NCI-H1092 treated with DMSO at 0.1 percent for 48 hours (cell line): ENCODE measurements around the gene GIMAP1.
A peak's percentile ranks its signal among the peaks of the same experiment; 100 is the strongest.

Experiments
- DNase-seq: peaks from one replicate; lab custom pipeline; 2025; lab: John Stamatoyannopoulos, UW

The GIMAP1 gene

DNA sequence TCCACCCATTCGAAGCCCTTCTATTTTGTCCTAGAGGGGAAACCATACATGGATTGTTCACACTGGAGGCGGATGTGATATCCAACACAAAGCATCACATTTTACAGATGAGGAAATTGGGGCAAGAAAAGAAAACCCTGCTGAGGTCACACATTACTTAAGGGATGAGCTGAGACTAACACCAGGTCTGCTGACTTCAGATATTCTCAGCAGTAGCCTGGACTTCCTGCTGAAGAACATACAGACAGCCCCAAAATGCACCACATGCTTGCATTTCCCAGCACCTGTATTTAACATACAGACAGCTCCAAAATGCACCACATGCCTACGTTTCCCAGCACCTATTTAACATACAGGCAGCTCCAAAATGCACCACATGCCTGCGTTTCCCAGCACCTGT is 32.0 kb downstream of the GIMAP1 start:
- DNase-seq = no peak

DNA sequence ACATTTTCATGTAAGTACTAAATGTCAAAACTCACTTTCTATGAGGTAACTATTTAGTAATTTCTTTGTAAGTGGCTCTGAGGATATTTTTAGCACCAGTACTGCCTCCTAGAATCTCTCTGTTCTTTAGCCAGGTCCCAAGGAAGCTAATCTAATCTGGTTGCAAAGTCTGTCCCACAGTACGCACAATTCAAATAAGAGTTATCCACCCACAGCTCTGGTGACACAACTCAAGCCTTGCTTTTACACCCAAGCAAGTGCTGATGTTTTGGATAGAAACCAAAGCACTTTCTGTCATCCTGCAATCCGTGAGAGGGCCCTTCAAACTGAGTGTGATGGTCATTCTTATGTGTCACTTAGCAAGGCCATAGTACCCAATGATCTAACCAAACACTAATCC is 35.3 kb downstream of the GIMAP1 start:
- DNase-seq = no peak

DNA sequence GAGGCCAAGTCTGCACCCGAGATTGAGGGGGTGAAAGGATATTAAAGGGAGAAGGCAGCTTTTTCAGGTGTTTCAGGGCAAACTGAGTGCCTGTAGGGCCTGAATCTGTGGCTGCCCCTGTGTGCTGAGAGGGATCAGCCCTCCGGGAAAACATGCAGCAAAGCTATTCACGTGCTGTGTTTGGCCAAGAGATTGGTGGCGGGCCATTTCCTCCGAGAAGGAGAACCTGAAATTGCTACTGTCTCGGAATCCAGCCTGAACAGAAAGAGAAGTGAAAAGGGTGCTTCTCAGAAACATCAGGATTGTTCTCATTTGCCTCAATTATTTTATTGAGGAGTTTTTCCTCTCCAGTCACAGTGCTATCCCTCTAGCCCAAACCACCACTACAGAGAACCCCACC is 36.8 kb downstream of the GIMAP1 start:
- DNase-seq = no peak

- peak; percentile 39 for DNase-seq
Measured at GRCh38 chr7:150753826-150754603, 37.6 kb downstream of the GIMAP1 start.

DNA sequence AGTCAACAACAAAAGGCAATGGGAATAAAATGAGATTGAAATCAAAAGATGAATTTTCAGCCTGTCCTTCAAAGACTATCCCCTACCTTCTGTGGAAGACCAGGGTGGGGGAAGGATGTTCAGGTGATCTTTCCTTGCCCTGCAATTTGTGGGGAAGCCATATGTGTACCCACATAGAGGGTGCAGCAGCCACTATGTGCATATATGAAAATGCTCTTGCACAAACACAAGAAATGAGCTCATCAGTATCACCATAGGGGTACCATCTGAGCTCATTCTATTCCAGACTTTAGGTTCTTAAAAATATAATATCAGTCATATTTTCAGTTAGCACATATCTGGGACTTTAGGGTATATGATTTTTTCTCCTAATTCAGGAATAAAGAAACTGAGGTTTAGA is 38.5 kb downstream of the GIMAP1 start:
- DNase-seq = no peak

GRCh38 chr7:150755473-150756099 is 39.2 kb downstream of the GIMAP1 start:
- no peak for DNase-seq

DNA sequence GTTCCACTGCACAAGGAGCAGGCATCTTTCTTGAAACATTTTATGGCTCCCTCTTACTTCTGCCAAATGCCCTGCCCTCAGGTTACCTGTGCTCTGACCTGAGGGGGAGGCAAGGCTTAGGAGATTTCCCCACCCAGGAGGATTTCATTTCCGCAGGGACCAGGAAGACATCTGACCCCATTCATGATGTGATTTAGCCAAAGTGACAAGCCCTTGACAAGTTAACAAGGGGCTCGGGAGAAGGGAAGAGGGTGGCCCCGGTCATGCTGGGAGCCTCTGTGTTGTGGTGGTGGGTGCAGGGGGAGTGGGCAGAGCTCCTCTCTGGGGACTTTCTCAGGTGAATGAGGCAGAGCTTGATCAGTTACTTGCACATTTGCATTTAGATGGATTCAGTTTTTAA is 39.8 kb downstream of the GIMAP1 start:
- no peak for DNase-seq

DNA sequence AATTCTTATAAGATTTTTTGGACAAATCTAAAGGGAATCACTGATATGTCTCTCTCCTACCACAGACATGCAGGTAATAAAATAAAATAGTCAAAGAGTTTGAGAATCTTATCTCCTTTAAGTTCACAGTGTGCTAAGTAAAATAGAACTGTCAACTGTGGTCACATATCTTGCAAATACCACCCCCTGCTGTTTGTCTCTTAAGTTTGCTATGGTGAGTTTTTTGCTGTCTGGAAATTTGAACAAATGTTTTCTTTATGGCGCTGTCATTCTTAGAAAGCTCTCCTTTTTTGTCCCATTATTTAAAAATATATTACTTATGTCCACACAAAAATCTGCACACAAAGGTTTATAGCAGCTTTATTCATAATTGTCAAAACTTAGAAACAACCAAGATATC is 40.4 kb downstream of the GIMAP1 start:
- no peak for DNase-seq

GRCh38 chr7:150759479-150759878 is 43.1 kb downstream of the GIMAP1 start:
- no peak for DNase-seq

DNA sequence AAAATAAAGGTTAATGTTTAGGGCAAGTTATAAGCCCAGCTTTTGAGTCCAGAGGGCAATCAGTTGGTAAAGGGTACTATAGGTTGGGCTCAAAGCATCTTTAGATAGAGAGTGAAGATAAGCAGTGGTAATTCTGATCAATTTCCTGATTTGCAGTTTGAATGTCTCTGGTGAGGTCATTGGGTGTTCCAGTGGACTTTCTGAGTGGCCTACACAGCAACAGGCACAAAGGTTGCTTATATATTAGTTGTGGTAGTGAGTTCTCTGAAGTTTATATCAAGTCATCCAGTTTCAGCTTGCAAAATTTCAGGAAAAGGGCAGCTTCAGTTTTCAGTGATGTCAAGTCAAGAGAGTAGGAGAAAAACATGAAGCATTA is 49.9 kb downstream of the GIMAP1 start:
- DNase-seq = no peak

DNA sequence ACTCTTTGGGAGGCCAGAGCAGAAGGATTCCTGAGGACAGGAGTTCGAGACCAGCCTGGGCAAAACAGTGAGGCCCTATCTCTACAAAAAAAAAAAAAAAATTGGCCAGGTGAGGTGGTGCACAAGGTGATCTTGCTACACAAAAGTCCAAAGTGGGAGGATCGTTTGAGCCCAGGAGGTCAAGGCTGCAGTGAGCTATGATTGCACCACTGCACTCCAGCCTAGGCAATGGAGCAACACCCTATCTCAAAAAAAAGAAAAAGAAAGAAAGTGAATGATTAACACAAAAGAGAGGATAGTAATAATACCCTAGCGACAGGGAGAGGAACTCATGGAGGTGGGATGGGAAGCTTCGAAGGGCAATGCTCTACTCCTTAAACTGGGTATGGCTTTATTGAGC is 53.4 kb downstream of the GIMAP1 start:
- DNase-seq = no peak
